Measurements from ENCODE around the gene SELENON.
"Not testable (repeated sequence)": the region's sequence is repeated elsewhere in the genome, so short reads cannot be mapped to it uniquely, and the experiment has no call there.

Gene SELENON

GRCh38 chr1:25832336-25833037 is 32.5 kb downstream of the SELENON start:
- peak; percentile 76 for DNase-seq

GRCh38 chr1:25833158-25833557 is 33.2 kb downstream of the SELENON start:
- DNase-seq, result no peak

- DNase-seq, result no peak
Observed at GRCh38 chr1:25834894-25835293, 34.9 kb downstream of the SELENON start.

- no peak for DNase-seq
Observed at GRCh38 chr1:25836695-25837094, 36.7 kb downstream of the SELENON start.

GRCh38 chr1:25837262-25837875 is 37.4 kb downstream of the SELENON start:
- DNase-seq, result no peak

- DNase-seq, result not testable (repeated sequence)
Observed at GRCh38 chr1:25839808-25840207, 39.8 kb downstream of the SELENON start.

- DNase-seq, result no peak
Observed at GRCh38 chr1:25843483-25843882, 43.5 kb downstream of the SELENON start.

- DNase-seq, result no peak
Observed at GRCh38 chr1:25844536-25845337, 44.7 kb downstream of the SELENON start.

GRCh38 chr1:25845664-25846063 is 45.7 kb downstream of the SELENON start:
- no peak for DNase-seq

GRCh38 chr1:25847929-25848328 is 47.9 kb downstream of the SELENON start:
- no peak for DNase-seq

GRCh38 chr1:25848531-25848930 is 48.5 kb downstream of the SELENON start:
- DNase-seq, result no peak

GRCh38 chr1:25854554-25854953 is 54.6 kb downstream of the SELENON start:
- DNase-seq, result no peak

- DNase-seq, result no peak
Observed at GRCh38 chr1:25856856-25857255, 56.9 kb downstream of the SELENON start.

GRCh38 chr1:25858494-25858893 is 58.5 kb downstream of the SELENON start:
- DNase-seq, result no peak

- peak; percentile 93 for DNase-seq
Observed at GRCh38 chr1:25858906-25859789, 59.2 kb downstream of the SELENON start, which contains the start of gene AUNIP. AUNIP (minus strand) TSS chr1:25859457; CDS start chr1:25859357, 100 bp downstream.

GRCh38 chr1:25861316-25862286 is 61.6 kb downstream of the SELENON start:
- DNase-seq, result no peak

- no peak for DNase-seq
Observed at GRCh38 chr1:25862785-25863485, 62.9 kb downstream of the SELENON start.

GRCh38 chr1:25863486-25864262 is 63.7 kb downstream of the SELENON start:
- no peak for DNase-seq

GRCh38 chr1:25864434-25864833 is 64.4 kb downstream of the SELENON start:
- no peak for DNase-seq

- DNase-seq, result no peak
Observed at GRCh38 chr1:25866288-25866687, 66.3 kb downstream of the SELENON start.

Measured in islet precursor cell (in vitro differentiated cells).